Adrenal gland (tissue), 12 donors: ENCODE results near the gene FREM2. TPM values are rescaled to one million over a fixed set of nuclear protein-coding genes. Genes with fewer than 3 reads are reported as not detected.

Experiments used
- DNase-seq, 7 donors: peaks; one replicate each; pipeline ENCODE4 v3.0.0-alpha.2; 2019 to 2020
- H3K27ac ChIP-seq, 5 donors: fragments of 200-600 bp; sonication (generic) in 4 of 5; 1 replicate in 3 of 5; 2 replicates in 2 of 5; pipeline versions ENCODE4 v1.5.1 to v1.8.0; 2016 to 2020; ENCODE audit warnings: mild to moderate bottlenecking in 1 of 5
- H3K27me3 ChIP-seq: fragments of 200-600 bp; 2 replicates; pipeline ENCODE4 v1.8.0; 2021
- H3K36me3 ChIP-seq, 2 donors: fragments of 200-600 bp; replicated peaks in 1 of 2; 1 replicate in 1 of 2; 2 replicates in 1 of 2; pipeline versions ENCODE4 v1.5.1 to v1.8.0; 2018 to 2022
- H3K4me1 ChIP-seq, 2 donors: fragments of 200-600 bp; replicated peaks in 1 of 2; 1 replicate in 1 of 2; 2 replicates in 1 of 2; pipeline versions ENCODE4 v1.5.1 to v1.8.0; 2018 to 2021
- H3K4me3 ChIP-seq, 4 donors: fragments of 200-600 bp; sonication (generic) in 3 of 4; one replicate each; pipeline ENCODE4 v1.5.1; 2016 to 2018
- H3K9me3 ChIP-seq, 3 donors: fragments of 200-600 bp; sonication (generic) in 1 of 3; replicated peaks in 1 of 3; 1 replicate in 2 of 3; 2 replicates in 1 of 3; pipeline versions ENCODE4 v1.5.1 to v1.8.0; 2016 to 2021
- CTCF ChIP-seq, 6 experiments: fragments of 450-650 bp in 4 of 6; fragments of 200-600 bp in 2 of 6; sonication (generic) in 1 of 6; IDR thresholded peaks; 1 replicate in 5 of 6; 2 replicates in 1 of 6; pipeline versions ENCODE4 v1.5.1 to v1.8.0; 2016 to 2021; ENCODE audit warnings: antibody characterized with exemption in 6 of 6, mild to moderate bottlenecking in 2 of 6, moderate library complexity in 1 of 6
- POLR2A ChIP-seq, 2 donors: fragments of 450-650 bp; IDR thresholded peaks; one replicate each; pipeline ENCODE4 v1.6.1; 2017; ENCODE audit warnings: antibody characterized with exemption in 2 of 2, mild to moderate bottlenecking in 2 of 2, moderate library complexity in 1 of 2
- WGBS, 4 donors: extraction: QIAGEN DNeasy Blood & Tissue Kit in 2 of 4; methylation state at CpG; one replicate each; pipeline versions ENCODE4 v1.1.5 to v1.1.7; 2013 to 2017; 5-methylcytosine and 5-hydroxymethylcytosine counted together
- intact Hi-C, 2 donors: fragments of 100-400 bp; cut with DNase I; formaldehyde crosslinking; loops; one replicate each; pipeline versions ENCODE4 v1.14.1 to v1.15.0; 2022 to 2023
- polyA plus RNA-seq, 3 donors: library from polyadenylated mRNA; stranded (reverse); fragments of 200-250 nt in 2 of 3; fragments of 350-450 nt in 1 of 3; fragmentation: Illumina TruSeq in 1 of 3; extraction: RNeasy Lipid Tissue Mini Kit (QIAGEN cat#74804) in 1 of 3; gene quantifications; one replicate each; pipeline ENCODE4 v1.2.3, GENCODE V29; 2013 to 2014
- total RNA-seq, 9 donors: library from RNA; depleted of rRNA in 4 of 9; stranded (reverse); fragments of >200 nt in 4 of 9; fragments of 120-200 nt in 1 of 9; fragmentation: NEBNext Ultra II Directional in 1 of 9; extraction: Animal tissue kit (Norgen Biotek cat#: 25700) in 1 of 9; gene quantifications; one replicate each; pipeline versions ENCODE4 v1.1.0 to v1.2.4, GENCODE V29; 2013 to 2023
- donor health status: healthy with polysubstance abuse.
- donor health status: Bipolar disorder and iron deficiency.
- donor health status: DM: yes; HTN: yes; CAD: no.
- donor health status: DM: no; HTN: no; CAD: no.
- donor health status: DM: no; HTN: no; CAD: no.
- donor health status: DM: yes; HTN: yes; CAD: no.

FREM2 gene
- total and polyA plus RNA-seq, 12 donors = 0.10 to 414 (median 0.58) TPM

- Histone ChIP-seq H3K27me3 (no peaks in the 10 kb centered on the region), H3K4me3 (no peak overlapping the region), H3K9me3 (no peaks in the 10 kb centered on the region), H3K27ac (no peak overlapping the region), H3K4me1 (no peaks in the 10 kb centered on the region), H3K36me3 (no peaks in the 10 kb centered on the region)
- no peak for TF ChIP-seq CTCF (IDR thresholded peaks at IDR 0.05)
- no peak for TF ChIP-seq POLR2A (IDR thresholded peaks at IDR 0.05)
- WGBS, 4 donors = 81 to 86% (median 84%) methylated on average over 4 of the region's 4 CpGs
- intact Hi-C loops = no loop called here
- DNase-seq = no peak
These were observed 137.5 kb downstream of the FREM2 start for GRCh38 chr13:38824342-38824741.

GRCh38 chr13:38826182-38826813 lies 139.4 kb downstream of the FREM2 start:
- Histone ChIP-seq H3K9me3 (no peaks in the 10 kb centered on the region), H3K27me3 (no peaks in the 10 kb centered on the region), H3K4me3 (no peak overlapping the region), H3K4me1 (no peaks in the 10 kb centered on the region), H3K36me3 (no peaks in the 10 kb centered on the region), H3K27ac (no peak overlapping the region)
- intact Hi-C loops = no loop called here
- TF ChIP-seq POLR2A (IDR thresholded peaks at IDR 0.05) (no peak), CTCF (IDR thresholded peaks at IDR 0.05) (no peak)
- no peak for DNase-seq
- WGBS, 4 donors = 70 to 75% (median 74%) methylated on average over 11 of the region's 11 CpGs

DNA sequence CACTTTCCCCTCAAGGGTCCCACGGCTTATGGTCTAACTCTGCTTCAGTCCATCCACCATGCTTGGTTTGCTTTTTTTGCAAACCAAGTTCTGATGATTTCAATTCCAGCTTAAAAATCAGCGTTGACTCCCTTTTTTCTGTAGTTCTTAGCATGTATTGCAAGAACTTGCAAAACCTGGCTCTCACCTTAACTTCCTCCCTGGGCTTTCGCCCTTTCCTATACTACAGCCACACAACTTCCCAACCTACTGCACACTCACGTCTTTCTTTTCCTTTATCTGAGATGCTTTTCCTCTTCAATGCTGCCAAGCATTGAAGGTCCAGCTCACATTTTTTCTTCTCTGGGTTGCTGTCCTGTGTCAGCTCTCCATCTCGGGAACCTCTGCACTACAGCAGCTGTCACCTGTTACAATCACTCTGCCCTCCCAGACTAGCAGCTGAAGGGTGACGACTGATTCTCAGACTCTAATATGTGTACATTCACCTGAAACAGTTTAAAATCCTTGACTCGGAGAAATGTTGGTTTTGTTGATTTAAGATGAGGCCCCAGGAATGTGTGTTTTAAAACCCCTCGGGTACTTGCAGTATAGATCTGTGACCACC lies 143.7 kb downstream of the FREM2 start:
- Histone ChIP-seq H3K27me3 (no peaks in the 10 kb centered on the region), H3K27ac (no peak overlapping the region), H3K9me3 (no peaks in the 10 kb centered on the region), H3K4me1 (no peaks in the 10 kb centered on the region), H3K4me3 (no peak overlapping the region), H3K36me3 (no peaks in the 10 kb centered on the region)
- TF ChIP-seq POLR2A (IDR thresholded peaks at IDR 0.05) (no peak), CTCF (IDR thresholded peaks at IDR 0.05) (no peak)
- 66 to 71% (median 69%) methylated on average over 8 of the region's 8 CpGs for WGBS, 4 donors
- DNase-seq = no peak
- intact Hi-C loops = no loop called here

DNA sequence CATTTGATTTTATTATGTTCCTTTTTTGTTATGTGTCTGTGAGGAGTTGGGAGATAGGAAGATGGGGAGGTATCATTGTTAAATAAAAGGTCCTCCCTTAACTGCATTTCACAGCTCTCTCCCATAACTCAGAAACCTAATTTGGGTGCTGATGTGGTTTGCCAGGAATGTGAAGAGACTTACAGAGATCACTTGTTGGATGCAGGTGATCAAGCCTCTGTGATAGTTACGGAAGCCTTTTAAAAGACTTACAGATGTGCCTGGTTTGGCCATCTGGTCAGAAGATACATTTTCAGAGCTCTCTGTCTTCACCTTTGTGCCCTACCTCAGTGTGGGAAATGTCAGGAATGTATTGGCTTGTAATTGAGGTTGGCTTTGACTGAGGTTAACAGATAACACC lies 157.7 kb downstream of the FREM2 start:
- 38 to 94% (median 72%) methylated on average over 1 of the region's 1 CpG for WGBS, 4 donors
- TF ChIP-seq CTCF (IDR thresholded peaks at IDR 0.05) (no peak), POLR2A (IDR thresholded peaks at IDR 0.05) (no peak)
- no peaks in the 10 kb centered on the region for H3K36me3 ChIP-seq
- no peaks in the 10 kb centered on the region for H3K27me3 ChIP-seq
- H3K4me1 ChIP-seq = no peaks in the 10 kb centered on the region
- intact Hi-C loops = no loop called here
- H3K27ac ChIP-seq = no peak overlapping the region
- H3K9me3 ChIP-seq = no peaks in the 10 kb centered on the region
- H3K4me3 ChIP-seq = no peak overlapping the region
- DNase-seq = no peak
